Measurements from ENCODE around the gene ATP2B2.

DNA sequence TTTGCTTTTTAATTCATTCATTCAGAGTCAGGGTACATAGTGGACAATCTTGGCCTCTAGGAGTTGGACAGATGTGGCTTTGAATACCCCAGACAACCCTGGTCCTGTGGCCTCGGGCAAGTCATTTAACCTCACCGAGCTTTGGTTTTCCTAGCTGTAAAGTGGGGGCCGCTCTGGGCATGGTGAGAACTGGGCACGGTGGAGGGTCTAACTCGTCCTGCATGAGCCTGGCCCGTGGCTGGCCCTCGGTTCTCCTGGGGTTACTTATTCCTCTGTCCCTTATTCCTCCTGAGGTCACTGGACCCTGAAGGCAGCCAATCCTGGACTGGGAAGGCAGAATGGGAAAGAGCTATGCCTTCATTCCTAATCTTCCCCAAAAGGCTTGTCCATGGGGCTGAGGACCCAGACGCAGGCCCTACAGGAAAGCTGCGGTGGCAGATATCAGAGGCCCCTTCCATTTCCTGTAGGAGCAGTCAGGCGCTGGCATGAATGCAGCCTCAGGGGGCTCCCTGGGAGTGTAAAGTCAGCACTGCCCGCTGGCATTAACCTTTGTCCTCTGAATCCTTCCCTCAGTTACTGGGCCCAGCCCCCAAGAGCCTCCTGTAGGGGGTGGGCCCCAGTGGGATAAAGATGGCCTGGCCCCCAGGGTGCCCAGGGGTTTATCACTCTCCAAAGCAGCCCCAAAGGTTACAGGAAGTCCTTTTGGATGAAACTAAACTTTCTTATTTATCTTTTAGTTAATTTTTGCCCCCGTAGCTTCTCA is 166.6 kb downstream of the ATP2B2 start:
- TF ChIP-seq HNRNPUL1 (IDR thresholded peaks at IDR 0.05; ENCODE audit: low read length) (no peak), RAD51 (IDR thresholded peaks at IDR 0.05; ENCODE audit: borderline replicate concordance, low read depth) (no peak), RAD21 (CRISPR knock-in tag; conservative IDR thresholded peaks at IDR 0.05 in 1 of 2, IDR thresholded peaks at IDR 0.05 in 1 of 2) (no peak), ZNF23 (CRISPR knock-in tag; IDR thresholded peaks at IDR 0.05) (no peak), YBX1 (IDR thresholded peaks at IDR 0.05) (no peak), CEBPB (tag; IDR thresholded peaks at IDR 0.05) (no peak), MCM5 (IDR thresholded peaks at IDR 0.05; ENCODE audit: low read depth) (no peak), MYC (IDR thresholded peaks at IDR 0.05; ENCODE audit: low read depth, low read length) (no peak), MYC (CRISPR knock-in tag; IDR thresholded peaks at IDR 0.05; ENCODE audit: borderline replicate concordance, low read depth) (no peak), ZNF217 (CRISPR knock-in tag; IDR thresholded peaks at IDR 0.05) (no peak), RCOR1 (IDR thresholded peaks at IDR 0.05; ENCODE audit: borderline replicate concordance in 1 of 2, low read depth in 2 of 2, low read length in 2 of 2) (no peak)
- TF ChIP-seq, protein P1, sequence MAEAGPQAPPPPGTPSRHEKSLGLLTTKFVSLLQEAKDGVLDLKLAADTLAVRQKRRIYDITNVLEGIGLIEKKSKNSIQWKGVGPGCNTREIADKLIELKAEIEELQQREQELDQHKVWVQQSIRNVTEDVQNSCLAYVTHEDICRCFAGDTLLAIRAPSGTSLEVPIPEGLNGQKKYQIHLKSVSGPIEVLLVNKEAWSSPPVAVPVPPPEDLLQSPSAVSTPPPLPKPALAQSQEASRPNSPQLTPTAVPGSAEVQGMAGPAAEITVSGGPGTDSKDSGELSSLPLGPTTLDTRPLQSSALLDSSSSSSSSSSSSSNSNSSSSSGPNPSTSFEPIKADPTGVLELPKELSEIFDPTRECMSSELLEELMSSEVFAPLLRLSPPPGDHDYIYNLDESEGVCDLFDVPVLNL (CRISPR knock-in tag; IDR thresholded peaks at IDR 0.05; ENCODE audit: low read depth) = no peak
- TF ChIP-seq, protein P2, sequence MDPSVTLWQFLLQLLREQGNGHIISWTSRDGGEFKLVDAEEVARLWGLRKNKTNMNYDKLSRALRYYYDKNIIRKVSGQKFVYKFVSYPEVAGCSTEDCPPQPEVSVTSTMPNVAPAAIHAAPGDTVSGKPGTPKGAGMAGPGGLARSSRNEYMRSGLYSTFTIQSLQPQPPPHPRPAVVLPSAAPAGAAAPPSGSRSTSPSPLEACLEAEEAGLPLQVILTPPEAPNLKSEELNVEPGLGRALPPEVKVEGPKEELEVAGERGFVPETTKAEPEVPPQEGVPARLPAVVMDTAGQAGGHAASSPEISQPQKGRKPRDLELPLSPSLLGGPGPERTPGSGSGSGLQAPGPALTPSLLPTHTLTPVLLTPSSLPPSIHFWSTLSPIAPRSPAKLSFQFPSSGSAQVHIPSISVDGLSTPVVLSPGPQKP (CRISPR knock-in tag; IDR thresholded peaks at IDR 0.05) = no peak
